ENCODE data around the gene ZNF85. TPM values are rescaled to one million over a fixed set of nuclear protein-coding genes. Genes with fewer than 3 reads are reported as not detected.

ZNF85 gene
- total and polyA plus RNA-seq, 2 of the 13 experiments (the other 11 are each of a cell fraction or from before 2014, with no cell fraction given), result 1.1 to 3.7 TPM

DNA sequence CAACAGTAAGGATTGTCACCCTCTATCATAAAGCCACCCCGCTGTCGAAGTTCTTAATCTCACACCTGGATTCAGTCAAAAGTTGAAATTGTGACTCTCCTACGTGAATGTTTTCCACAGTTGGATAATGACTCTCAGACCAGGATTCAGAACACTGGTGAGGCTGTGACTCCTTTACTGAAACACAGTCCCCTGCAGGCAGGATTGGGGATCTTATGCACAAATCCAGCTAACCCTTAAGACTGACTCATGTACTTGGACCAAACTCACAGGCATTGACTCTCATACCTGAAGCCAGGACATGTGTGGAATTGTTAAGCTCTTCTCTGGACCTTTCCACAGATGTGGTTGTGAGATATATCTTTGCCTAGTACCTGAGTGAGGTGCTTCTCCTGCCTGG lies 46.8 kb downstream of the ZNF85 start:
- Histone ChIP-seq H3K4me2 (ENCODE audit: low read depth, low read length) (no peak overlapping the region), H4K20me1 (ENCODE audit: insufficient read depth, low read length) (no peaks in the 10 kb centered on the region), H3K4me1 (ENCODE audit: insufficient read depth, low read length) (no peaks in the 10 kb centered on the region), H3K9ac (ENCODE audit: insufficient read depth, low read depth, low read length) (no peak overlapping the region), H3K27me3 (ENCODE audit: control insufficient read depth in 1 of 2, insufficient read depth in 2 of 2, low read length in 2 of 2) (no peaks in the 10 kb centered on the region), H2AFZ (ENCODE audit: low read length) (no peak overlapping the region), H3K9me3 (ENCODE audit: low read length) (peaks cover 63% of the 10 kb centered on the region), H3K4me3 (replicated peaks in 1 of 3; ENCODE audit: insufficient read depth in 1 of 3, low read depth in 2 of 3, low read length in 3 of 3) (no peak overlapping the region), H3K36me3 (replicated peaks in 1 of 2; ENCODE audit: control insufficient read depth in 1 of 2, insufficient read depth in 2 of 2, low read length in 2 of 2) (no peaks in the 10 kb centered on the region), H3K79me2 (ENCODE audit: insufficient read depth, low read length) (no peaks in the 10 kb centered on the region), H3K27ac (ENCODE audit: extremely low read length, insufficient read depth, low read length) (no peak overlapping the region)
- FAIRE-seq (no peak), DNase-seq (ENCODE audit: low spot score) (no peak), ATAC-seq (no peak; the same call in 2 of the 3 replicates)
- CTCF ChIA-PET (ENCODE audit: low intra/inter-chr PET ratio, low total read pairs), result no interaction called here
- in situ Hi-C loops (cut with HindIII; ENCODE audit: extremely low pct_ligation_motif_present, low pct_unique_long_range_greater_than_20kb), result no loop called here
- no TSS peak for BruUV-seq (replicated peaks)
- intact Hi-C loops (cut with micrococcal nuclease; ENCODE audit: unreplicated experiment), result no loop called here
- POLR2A ChIA-PET, result no interaction called here
- 0% methylated on average over 2 of the region's 3 CpGs for WGBS (ENCODE audit: low lambda C conversion rate)
- no peak for TF ChIP-seq FOXK1 (CRISPR knock-in tag; IDR thresholded peaks at IDR 0.05; ENCODE audit: borderline replicate concordance, low read depth)
- no peak for TF ChIP-seq ELF1 (CRISPR knock-in tag; IDR thresholded peaks at IDR 0.05)
- TF ChIP-seq TRIM24 (CRISPR knock-in tag; IDR thresholded peaks at IDR 0.05), result no peak
- TF ChIP-seq RFX5 (IDR thresholded peaks at IDR 0.05; ENCODE audit: low read depth, low read length), result no peak
- no peak for TF ChIP-seq HOXA7 (CRISPR knock-in tag; IDR thresholded peaks at IDR 0.05)
- TF ChIP-seq ZNF776 (CRISPR knock-in tag; IDR thresholded peaks at IDR 0.05), result no peak
- no peak for TF ChIP-seq ATF7 (IDR thresholded peaks at IDR 0.05)
- no peak for TF ChIP-seq ATF7 (CRISPR knock-in tag; IDR thresholded peaks at IDR 0.05)
- TF ChIP-seq, protein P1, sequence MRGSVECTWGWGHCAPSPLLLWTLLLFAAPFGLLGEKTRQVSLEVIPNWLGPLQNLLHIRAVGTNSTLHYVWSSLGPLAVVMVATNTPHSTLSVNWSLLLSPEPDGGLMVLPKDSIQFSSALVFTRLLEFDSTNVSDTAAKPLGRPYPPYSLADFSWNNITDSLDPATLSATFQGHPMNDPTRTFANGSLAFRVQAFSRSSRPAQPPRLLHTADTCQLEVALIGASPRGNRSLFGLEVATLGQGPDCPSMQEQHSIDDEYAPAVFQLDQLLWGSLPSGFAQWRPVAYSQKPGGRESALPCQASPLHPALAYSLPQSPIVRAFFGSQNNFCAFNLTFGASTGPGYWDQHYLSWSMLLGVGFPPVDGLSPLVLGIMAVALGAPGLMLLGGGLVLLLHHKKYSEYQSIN (CRISPR knock-in tag; IDR thresholded peaks at IDR 0.05; ENCODE audit: borderline replicate concordance), result no peak
- TF ChIP-seq ZSCAN20 (CRISPR knock-in tag; IDR thresholded peaks at IDR 0.05; ENCODE audit: borderline replicate concordance), result no peak
- TF ChIP-seq ZNF251 (CRISPR knock-in tag; IDR thresholded peaks at IDR 0.05), result no peak
